SK-N-SH (cell line): ENCODE data around the gene FNDC10.

Experiments
- POLR2AphosphoS5 ChIP-seq: IDR thresholded peaks from 2 replicates; pipeline ENCODE4 v1.6.1; 2012; ENCODE audit warnings: low read depth, low read length
- RCOR1 ChIP-seq: fragments of 150-350 bp; IDR thresholded peaks from 2 replicates; pipeline ENCODE4 v1.6.1; 2017; ENCODE audit warnings: antibody characterized with exemption, low read length
- TF ChIP-seq, protein P1 (sequence below): IDR thresholded peaks from 2 replicates; pipeline ENCODE4 v1.4.0; 2012; ENCODE audit warnings: low read depth, borderline replicate concordance
- TF ChIP-seq, protein P2 (sequence below): fragments of 200-600 bp; sonication (generic); IDR thresholded peaks from 2 replicates; pipeline ENCODE4 v1.6.1; 2017; ENCODE audit warnings: antibody characterized with exemption, mild to moderate bottlenecking, moderate library complexity

DNA sequence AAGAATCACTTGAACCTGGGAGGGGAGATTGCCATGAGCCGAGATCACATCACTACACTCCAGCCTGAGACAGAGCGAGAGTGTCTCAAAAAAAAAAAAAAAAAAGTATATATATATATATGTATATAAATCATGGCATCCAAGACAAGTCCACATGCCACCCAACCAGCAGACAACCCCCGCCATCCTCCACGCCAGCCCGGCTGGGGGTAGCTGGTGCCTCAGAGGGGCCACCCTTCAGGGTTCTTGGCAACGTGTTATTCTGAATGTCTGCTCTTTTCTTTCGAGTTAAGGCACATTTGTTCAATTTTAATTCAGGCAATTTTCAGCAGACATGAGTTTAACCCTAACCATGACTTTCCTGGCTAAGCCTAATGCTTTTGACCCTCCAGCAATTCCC, 49.8 kb downstream of the FNDC10 start:
- TF ChIP-seq POLR2AphosphoS5 (no peak), RCOR1 (no peak)
- TF ChIP-seq, protein P1, sequence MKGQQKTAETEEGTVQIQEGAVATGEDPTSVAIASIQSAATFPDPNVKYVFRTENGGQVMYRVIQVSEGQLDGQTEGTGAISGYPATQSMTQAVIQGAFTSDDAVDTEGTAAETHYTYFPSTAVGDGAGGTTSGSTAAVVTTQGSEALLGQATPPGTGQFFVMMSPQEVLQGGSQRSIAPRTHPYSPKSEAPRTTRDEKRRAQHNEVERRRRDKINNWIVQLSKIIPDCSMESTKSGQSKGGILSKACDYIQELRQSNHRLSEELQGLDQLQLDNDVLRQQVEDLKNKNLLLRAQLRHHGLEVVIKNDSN = no peak
- TF ChIP-seq, protein P2, sequence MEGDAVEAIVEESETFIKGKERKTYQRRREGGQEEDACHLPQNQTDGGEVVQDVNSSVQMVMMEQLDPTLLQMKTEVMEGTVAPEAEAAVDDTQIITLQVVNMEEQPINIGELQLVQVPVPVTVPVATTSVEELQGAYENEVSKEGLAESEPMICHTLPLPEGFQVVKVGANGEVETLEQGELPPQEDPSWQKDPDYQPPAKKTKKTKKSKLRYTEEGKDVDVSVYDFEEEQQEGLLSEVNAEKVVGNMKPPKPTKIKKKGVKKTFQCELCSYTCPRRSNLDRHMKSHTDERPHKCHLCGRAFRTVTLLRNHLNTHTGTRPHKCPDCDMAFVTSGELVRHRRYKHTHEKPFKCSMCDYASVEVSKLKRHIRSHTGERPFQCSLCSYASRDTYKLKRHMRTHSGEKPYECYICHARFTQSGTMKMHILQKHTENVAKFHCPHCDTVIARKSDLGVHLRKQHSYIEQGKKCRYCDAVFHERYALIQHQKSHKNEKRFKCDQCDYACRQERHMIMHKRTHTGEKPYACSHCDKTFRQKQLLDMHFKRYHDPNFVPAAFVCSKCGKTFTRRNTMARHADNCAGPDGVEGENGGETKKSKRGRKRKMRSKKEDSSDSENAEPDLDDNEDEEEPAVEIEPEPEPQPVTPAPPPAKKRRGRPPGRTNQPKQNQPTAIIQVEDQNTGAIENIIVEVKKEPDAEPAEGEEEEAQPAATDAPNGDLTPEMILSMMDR = no peak
